Gastrocnemius medialis (tissue), 4 donors: ENCODE measurements around the gene CST6. TPM values are rescaled to one million over a fixed set of nuclear protein-coding genes. Genes with fewer than 3 reads are reported as not detected.

ENCODE experiments used
- ATAC-seq, 2 donors: fragments of 150-250 bp; one replicate each; pipeline ENCODE4 v1.9.1; 2016
- DNase-seq, 2 donors: peaks; one replicate each; pipeline ENCODE4 v3.0.0-alpha.2; 2019
- H3K27ac ChIP-seq, 4 donors: fragments of 200-600 bp; sonication (generic); 1 replicate in 1 of 4; 2 replicates in 3 of 4; pipeline ENCODE4 v1.5.1; 2016 to 2018; ENCODE audit warnings: mild to moderate bottlenecking in 2 of 4, moderate library complexity in 1 of 4
- H3K27me3 ChIP-seq, 3 donors: fragments of 200-600 bp; sonication (generic) in 2 of 3; 1 replicate in 1 of 3; 2 replicates in 2 of 3; pipeline versions ENCODE4 v1.5.1 to v1.6.0; 2016 to 2019; ENCODE audit warnings: mild to moderate bottlenecking in 1 of 3, moderate library complexity in 1 of 3
- H3K36me3 ChIP-seq, 2 donors: fragments of 200-600 bp; sonication (generic) in 1 of 2; one replicate each; pipeline ENCODE4 v1.5.1; 2017 to 2018
- H3K4me1 ChIP-seq, 2 donors: fragments of 200-600 bp; sonication (generic) in 1 of 2; one replicate each; pipeline ENCODE4 v1.5.1; 2016 to 2017; ENCODE audit warnings: mild to moderate bottlenecking in 2 of 2
- H3K4me3 ChIP-seq, 4 donors: fragments of 200-600 bp; sonication (generic) in 3 of 4; 1 replicate in 1 of 4; 2 replicates in 3 of 4; pipeline ENCODE4 v1.5.1; 2016 to 2019; ENCODE audit warnings: mild to moderate bottlenecking in 2 of 4
- H3K9me3 ChIP-seq, 3 donors: fragments of 200-600 bp; sonication (generic) in 2 of 3; 1 replicate in 1 of 3; 2 replicates in 2 of 3; pipeline ENCODE4 v1.5.1; 2016 to 2019
- CTCF ChIP-seq, 5 experiments: fragments of 450-650 bp in 3 of 5; fragments of 200-600 bp in 2 of 5; sonication (generic) in 2 of 5; IDR thresholded peaks in 4 of 5; conservative IDR thresholded peaks in 1 of 5; 1 replicate in 4 of 5; 2 replicates in 1 of 5; pipeline ENCODE4 v1.5.1; 2016 to 2019; ENCODE audit warnings: antibody characterized with exemption in 5 of 5, mild to moderate bottlenecking in 3 of 5, moderate library complexity in 3 of 5
- POLR2A ChIP-seq, 2 donors: fragments of 450-650 bp; IDR thresholded peaks; one replicate each; pipeline ENCODE4 v1.6.1; 2017; ENCODE audit warnings: antibody characterized with exemption in 2 of 2, mild to moderate bottlenecking in 2 of 2, moderate library complexity in 2 of 2
- in situ Hi-C, 4 donors: fragments of 200-750 bp; cut with MboI; loops; one replicate each; pipeline versions ENCODE4 v1.15.0 to v1.8.0; 2017; ENCODE audit warnings: low sequenced_read_pairs in 4 of 4
- intact Hi-C: fragments of 100-400 bp; cut with DNase I; formaldehyde crosslinking; loops from one replicate; pipeline ENCODE4 v1.15.1; 2023; ENCODE audit warnings: low total_unique reads
- total RNA-seq, 4 donors: library from RNA; depleted of rRNA; stranded (reverse); fragments of >200 nt; gene quantifications; one replicate each; pipeline versions ENCODE4 v1.1.0 to v1.2.3, GENCODE V29; 2016

Gene CST6
- total RNA-seq, 4 donors from 2014 or later = 0.71 to 6.0 (median 3.1) TPM; not detected in 1

GRCh38 chr11:66042227-66042995 is 30.6 kb downstream of the CST6 start:
- intact Hi-C loops (no loop called here), in situ Hi-C loops (no loop called here)
- Histone ChIP-seq H3K27ac (no peak overlapping the region), H3K27me3 (no peaks in the 10 kb centered on the region), H3K4me3 (no peak overlapping the region), H3K9me3 (no peaks in the 10 kb centered on the region), H3K36me3 (no peaks in the 10 kb centered on the region), H3K4me1 (peaks cover 0 to 5% of the 10 kb centered on the region in 2 donors)
- DNase-seq (no peak), ATAC-seq (no peak)
- no peak for TF ChIP-seq CTCF (IDR thresholded peaks at IDR 0.05 in 4 of 5, conservative IDR thresholded peaks at IDR 0.05 in 1 of 5)

- Histone ChIP-seq H3K36me3 (no peaks in the 10 kb centered on the region), H3K9me3 (no peaks in the 10 kb centered on the region), H3K27me3 (peaks cover 0 to 2% (median 0%) of the 10 kb centered on the region in 3 donors), H3K4me1 (peaks cover 0 to 5% of the 10 kb centered on the region in 2 donors), H3K27ac (no peak overlapping the region), H3K4me3 (no peak overlapping the region)
- DNase-seq (no peak), ATAC-seq (no peak)
- in situ Hi-C loops = no loop called here
- TF ChIP-seq POLR2A (IDR thresholded peaks at IDR 0.05) (no peak), CTCF (IDR thresholded peaks at IDR 0.05 in 4 of 5, conservative IDR thresholded peaks at IDR 0.05 in 1 of 5) (no peak)
- intact Hi-C loops = no loop called here
Measured at GRCh38 chr11:66042996-66043906, 31.4 kb downstream of the CST6 start.

GRCh38 chr11:66044757-66045156 is 32.9 kb downstream of the CST6 start:
- H3K4me3 ChIP-seq = peak overlapping the region in 1 of 4 donors; percentile 13
- TF ChIP-seq CTCF (IDR thresholded peaks at IDR 0.05 in 4 of 5, conservative IDR thresholded peaks at IDR 0.05 in 1 of 5) (no peak), POLR2A (IDR thresholded peaks at IDR 0.05) (no peak)
- in situ Hi-C loops = no loop called here
- DNase-seq = no peak
- peaks cover 0 to 5% of the 10 kb centered on the region in 2 donors for H3K4me1 ChIP-seq
- H3K9me3 ChIP-seq = no peaks in the 10 kb centered on the region
- H3K27ac ChIP-seq = no peak overlapping the region
- peaks cover 0 to 3% (median 0%) of the 10 kb centered on the region in 3 donors for H3K27me3 ChIP-seq
- intact Hi-C loops = no loop called here
- no peaks in the 10 kb centered on the region for H3K36me3 ChIP-seq
- no peak for ATAC-seq

- intact Hi-C loops = no loop called here
- no peak for TF ChIP-seq POLR2A (IDR thresholded peaks at IDR 0.05)
- TF ChIP-seq CTCF (IDR thresholded peaks at IDR 0.05 in 4 of 5, conservative IDR thresholded peaks at IDR 0.05 in 1 of 5) = peak; percentile 62 to 91 (median 86)
Measured at GRCh38 chr11:66045177-66045639, 33.4 kb downstream of the CST6 start.

More at GRCh38 chr11:66045177-66045639, 33.4 kb downstream of the CST6 start:
- peaks cover 0 to 5% of the 10 kb centered on the region in 2 donors for H3K4me1 ChIP-seq
- H3K27ac ChIP-seq = no peak overlapping the region
- ATAC-seq (peak; percentile 59 to 75), DNase-seq (peak; percentile 35 to 55)
- no peaks in the 10 kb centered on the region for H3K9me3 ChIP-seq
- H3K27me3 ChIP-seq = peaks cover 0 to 3% (median 0%) of the 10 kb centered on the region in 3 donors
- in situ Hi-C loops = no loop called here
- H3K36me3 ChIP-seq = no peaks in the 10 kb centered on the region
- H3K4me3 ChIP-seq = peak overlapping the region in 1 of 4 donors; percentile 13
